K562 (cell line): Measurements from ENCODE around the gene SMG9. TPM values are rescaled to one million over a fixed set of nuclear protein-coding genes. Genes with fewer than 3 reads are reported as not detected.

Experiments
- ARID2 ChIP-seq: fragments of 450-650 bp; IDR thresholded peaks from 2 replicates; pipeline ENCODE4 v1.6.1; 2017; ENCODE audit warnings: antibody characterized with exemption, mild to moderate bottlenecking
- CBFA2T3 ChIP-seq: fragments of 450-650 bp; IDR thresholded peaks from 2 replicates; pipeline ENCODE4 v1.6.1; 2017
- CBFB ChIP-seq: sonication (generic); formaldehyde crosslinking; IDR thresholded peaks from 2 replicates; pipeline ENCODE4 v1.4.0; 2020; ENCODE audit warnings: mild to moderate bottlenecking, missing genetic modification reagents
- CREB1 ChIP-seq, 2 experiments: sonication (generic) in 1 of 2; formaldehyde crosslinking in 1 of 2; IDR thresholded peaks; 2 replicates each; pipeline versions ENCODE4 v1.6.1 to v1.8.0; 2012 to 2022; ENCODE audit warnings: inconsistent platforms in 1 of 2, mild to moderate bottlenecking in 1 of 2, missing genetic modification reagents in 1 of 2, moderate library complexity in 1 of 2
- E2F6 ChIP-seq, 2 experiments: IDR thresholded peaks; 2 replicates each; pipeline ENCODE4 v1.6.1; 2011; ENCODE audit warnings: borderline replicate concordance in 1 of 2, control low read depth in 1 of 2, low read depth in 1 of 2, low read length in 1 of 2, mild to moderate bottlenecking in 1 of 2, mixed read lengths in 1 of 2, moderate library complexity in 1 of 2; ENCODE audit not compliant: insufficient read depth in 1 of 2, insufficient read length in 1 of 2, poor library complexity in 1 of 2, severe bottlenecking in 1 of 2; ENCODE audit errors: extremely low read depth in 1 of 2
- E2F8 ChIP-seq: fragments of 450-650 bp; IDR thresholded peaks from 2 replicates; pipeline ENCODE4 v1.7.1; 2018; ENCODE audit warnings: mild to moderate bottlenecking, low read depth; ENCODE audit not compliant: partially characterized antibody
- GTF2E2 ChIP-seq: fragments of 200-800 bp; sonication (Bioruptor generic); IDR thresholded peaks from 2 replicates; pipeline ENCODE4 v1.6.1; 2016; ENCODE audit warnings: missing genetic modification characterization, missing compliant biosample characterization
- HMBOX1 ChIP-seq: sonication (generic); IDR thresholded peaks from 2 replicates; pipeline ENCODE4 v1.6.1; 2016
- HMGN3 ChIP-seq: IDR thresholded peaks from 2 replicates; pipeline ENCODE4 v1.6.1; 2011; ENCODE audit warnings: borderline replicate concordance, low read depth, mild to moderate bottlenecking, mixed read lengths, low read length; ENCODE audit not compliant: insufficient read length; ENCODE audit errors: extremely low read depth
- KDM4B ChIP-seq, 2 experiments: fragments of 450-650 bp in 1 of 2; sonication (generic) in 1 of 2; IDR thresholded peaks; 2 replicates each; pipeline ENCODE4 v1.6.1; 2016 to 2017; ENCODE audit warnings: borderline replicate concordance in 2 of 2, antibody characterized with exemption in 1 of 2, low read depth in 1 of 2, mild to moderate bottlenecking in 1 of 2
- MAFG ChIP-seq: fragments of 450-650 bp; conservative IDR thresholded peaks from 2 replicates; pipeline ENCODE4 v1.6.1; 2016; ENCODE audit warnings: missing genetic modification characterization, missing compliant biosample characterization
- NBN ChIP-seq: fragments of 450-650 bp; IDR thresholded peaks from 2 replicates; pipeline ENCODE4 v1.6.1; 2016; ENCODE audit warnings: low read depth, mild to moderate bottlenecking
- NCOA2 ChIP-seq, 2 experiments: fragments of 450-650 bp; IDR thresholded peaks; 2 replicates each; pipeline ENCODE4 v1.6.1; 2018; ENCODE audit warnings: mild to moderate bottlenecking in 2 of 2, moderate library complexity in 1 of 2; ENCODE audit not compliant: partially characterized antibody in 2 of 2
- SRSF3 ChIP-seq: fragments of 200-400 bp; formaldehyde crosslinking; IDR thresholded peaks from 2 replicates; pipeline ENCODE4 v1.6.1; 2016; ENCODE audit warnings: mild to moderate bottlenecking, low read length, moderate library complexity; ENCODE audit not compliant: insufficient read depth
- XRCC4 ChIP-seq: IDR thresholded peaks from one replicate; pipeline ENCODE4 v1.6.1; 2011; ENCODE audit not compliant: insufficient read depth, insufficient read length; ENCODE audit errors: extremely low read depth
- ZFP91 ChIP-seq: sonication (generic); formaldehyde crosslinking; IDR thresholded peaks from 2 replicates; pipeline ENCODE4 v1.8.0; 2022; ENCODE audit warnings: mild to moderate bottlenecking, missing genetic modification reagents
- polyA plus RNA-seq, 8 experiments: library from polyadenylated mRNA; depleted of rRNA in 4 of 8; stranded (reverse) in 5 of 8; unstranded in 3 of 8; fragments of >200 nt; fragmentation: Nextera tagmentation in 2 of 8; fragmentation: Illumina TruSeq in 1 of 8; extraction: Ambion mirVana in 2 of 8; extraction: Trizol in 1 of 8; gene quantifications; 2 replicates each; pipeline versions ENCODE4 v1.2.1 to v1.2.3, GENCODE V29; 2011 to 2014; ENCODE audit warnings: inconsistent platforms in 1 of 8, missing spikeins in 1 of 8
- total RNA-seq, 7 experiments: library from RNA; depleted of rRNA in 6 of 7; stranded (reverse); fragments of >200 nt in 6 of 7; fragmentation: Illumina TruSeq in 2 of 7; extraction: Trizol in 2 of 7; gene quantifications; 2 replicates each; pipeline versions ENCODE4 v1.2.1 to v1.2.3, GENCODE V29; 2011 to 2021; ENCODE audit warnings: low replicate concordance in 1 of 7
- TF ChIP-seq, protein P1 (sequence below): fragments of 450-650 bp; IDR thresholded peaks from 2 replicates; pipeline ENCODE4 v1.6.1; 2017; ENCODE audit warnings: antibody characterized with exemption, mild to moderate bottlenecking

The SMG9 gene
- total and polyA plus RNA-seq, 9 of the 15 experiments (the other 6 are each of a cell fraction or from before 2014, with no cell fraction given): 1.7 to 79.7 (median 40.2) TPM

DNA sequence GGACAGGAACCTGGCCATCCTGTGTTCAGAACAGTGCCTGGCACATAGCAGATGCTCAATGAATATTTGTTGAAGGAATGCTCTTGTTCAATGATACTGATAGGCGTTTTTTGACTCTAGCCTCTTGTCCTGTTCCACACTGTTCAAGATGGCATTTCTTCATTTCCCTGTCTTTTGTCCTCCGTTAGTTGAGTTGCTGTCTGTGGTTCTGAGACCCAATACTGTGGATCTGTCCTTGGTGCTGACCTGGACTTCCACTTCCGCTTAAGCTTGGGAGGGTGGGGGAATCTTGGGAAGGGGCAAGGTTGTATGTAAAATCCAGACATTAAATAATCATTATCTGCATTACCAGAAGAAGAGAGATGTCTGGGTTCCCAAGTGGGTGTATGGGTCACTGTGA, 34.3 kb upstream of the SMG9 start (continued):
- TF ChIP-seq, protein P1, sequence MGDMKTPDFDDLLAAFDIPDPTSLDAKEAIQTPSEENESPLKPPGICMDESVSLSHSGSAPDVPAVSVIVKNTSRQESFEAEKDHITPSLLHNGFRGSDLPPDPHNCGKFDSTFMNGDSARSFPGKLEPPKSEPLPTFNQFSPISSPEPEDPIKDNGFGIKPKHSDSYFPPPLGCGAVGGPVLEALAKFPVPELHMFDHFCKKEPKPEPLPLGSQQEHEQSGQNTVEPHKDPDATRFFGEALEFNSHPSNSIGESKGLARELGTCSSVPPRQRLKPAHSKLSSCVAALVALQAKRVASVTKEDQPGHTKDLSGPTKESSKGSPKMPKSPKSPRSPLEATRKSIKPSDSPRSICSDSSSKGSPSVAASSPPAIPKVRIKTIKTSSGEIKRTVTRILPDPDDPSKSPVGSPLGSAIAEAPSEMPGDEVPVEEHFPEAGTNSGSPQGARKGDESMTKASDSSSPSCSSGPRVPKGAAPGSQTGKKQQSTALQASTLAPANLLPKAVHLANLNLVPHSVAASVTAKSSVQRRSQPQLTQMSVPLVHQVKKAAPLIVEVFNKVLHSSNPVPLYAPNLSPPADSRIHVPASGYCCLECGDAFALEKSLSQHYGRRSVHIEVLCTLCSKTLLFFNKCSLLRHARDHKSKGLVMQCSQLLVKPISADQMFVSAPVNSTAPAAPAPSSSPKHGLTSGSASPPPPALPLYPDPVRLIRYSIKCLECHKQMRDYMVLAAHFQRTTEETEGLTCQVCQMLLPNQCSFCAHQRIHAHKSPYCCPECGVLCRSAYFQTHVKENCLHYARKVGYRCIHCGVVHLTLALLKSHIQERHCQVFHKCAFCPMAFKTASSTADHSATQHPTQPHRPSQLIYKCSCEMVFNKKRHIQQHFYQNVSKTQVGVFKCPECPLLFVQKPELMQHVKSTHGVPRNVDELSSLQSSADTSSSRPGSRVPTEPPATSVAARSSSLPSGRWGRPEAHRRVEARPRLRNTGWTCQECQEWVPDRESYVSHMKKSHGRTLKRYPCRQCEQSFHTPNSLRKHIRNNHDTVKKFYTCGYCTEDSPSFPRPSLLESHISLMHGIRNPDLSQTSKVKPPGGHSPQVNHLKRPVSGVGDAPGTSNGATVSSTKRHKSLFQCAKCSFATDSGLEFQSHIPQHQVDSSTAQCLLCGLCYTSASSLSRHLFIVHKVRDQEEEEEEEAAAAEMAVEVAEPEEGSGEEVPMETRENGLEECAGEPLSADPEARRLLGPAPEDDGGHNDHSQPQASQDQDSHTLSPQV: no peak
- TF ChIP-seq CBFB (no peak), XRCC4 (no peak), NCOA2 (IDR thresholded peaks at IDR 0.05; ENCODE audit: partially characterized antibody in 2 of 2) (no peak), GTF2E2 (tag) (no peak), MAFG (no peak), KDM4B (IDR thresholded peaks at IDR 0.05; ENCODE audit: borderline replicate concordance in 2 of 2, low read depth in 1 of 2) (no peak), HMGN3 (no peak), SRSF3 (no peak), HMBOX1 (no peak), ZFP91 (no peak), E2F8 (peak; percentile 53), E2F6 (IDR thresholded peaks at IDR 0.05; ENCODE audit: borderline replicate concordance in 1 of 2, extremely low read depth in 1 of 2, insufficient read depth in 1 of 2, insufficient read length in 1 of 2, low read depth in 1 of 2, low read length in 1 of 2, poor library complexity in 1 of 2, severe bottlenecking in 1 of 2) (no peak), ARID2 (no peak), NBN (no peak), CREB1 (IDR thresholded peaks at IDR 0.05) (no peak), CREB1 (CRISPR knock-in tag; IDR thresholded peaks at IDR 0.05) (0 out of 2 replicates have a peak, but pooled peaks have one; percentile 35), CBFA2T3 (no peak)
